ENCODE results near the gene PARD3B.

Gene PARD3B

GRCh38 chr2:204715361-204715760 lies 170.1 kb downstream of the PARD3B start:
- no peak for DNase-seq

GRCh38 chr2:204717591-204717990 lies 172.3 kb downstream of the PARD3B start:
- no peak for DNase-seq

GRCh38 chr2:204718607-204719006 lies 173.3 kb downstream of the PARD3B start:
- DNase-seq = no peak

GRCh38 chr2:204720874-204721273 lies 175.6 kb downstream of the PARD3B start:
- no peak for DNase-seq

GRCh38 chr2:204722207-204722606 lies 176.9 kb downstream of the PARD3B start:
- no peak for DNase-seq

- DNase-seq = no peak
Measured at GRCh38 chr2:204722691-204723090, 177.4 kb downstream of the PARD3B start.

- DNase-seq = no peak
Measured at GRCh38 chr2:204725693-204726360, 180.6 kb downstream of the PARD3B start.

- no peak for DNase-seq
Measured at GRCh38 chr2:204726831-204727230, 181.6 kb downstream of the PARD3B start.

GRCh38 chr2:204727368-204727767 lies 182.1 kb downstream of the PARD3B start:
- no peak for DNase-seq

GRCh38 chr2:204730603-204731002 lies 185.3 kb downstream of the PARD3B start:
- DNase-seq = no peak

- no peak for DNase-seq
Measured at GRCh38 chr2:204732019-204732418, 186.7 kb downstream of the PARD3B start.

- no peak for DNase-seq
Measured at GRCh38 chr2:204737296-204737695, 192.0 kb downstream of the PARD3B start.

GRCh38 chr2:204738721-204739120 lies 193.4 kb downstream of the PARD3B start:
- no peak for DNase-seq

GRCh38 chr2:204743393-204743960 lies 198.2 kb downstream of the PARD3B start:
- DNase-seq = no peak

- DNase-seq = no peak
Measured at GRCh38 chr2:204744506-204744905, 199.2 kb downstream of the PARD3B start.

- DNase-seq = no peak
Measured at GRCh38 chr2:204748286-204748685, 203.0 kb downstream of the PARD3B start.

- DNase-seq = no peak
Measured at GRCh38 chr2:204749319-204749718, 204.0 kb downstream of the PARD3B start.

- no peak for DNase-seq
Measured at GRCh38 chr2:204750389-204750788, 205.1 kb downstream of the PARD3B start.

GRCh38 chr2:204751472-204751871 lies 206.2 kb downstream of the PARD3B start:
- DNase-seq = no peak

- no peak for DNase-seq
Measured at GRCh38 chr2:204753841-204754240, 208.6 kb downstream of the PARD3B start.

- no peak for DNase-seq
Measured at GRCh38 chr2:204754898-204755297, 209.6 kb downstream of the PARD3B start.

GRCh38 chr2:204763974-204764703 lies 218.9 kb downstream of the PARD3B start:
- DNase-seq = no peak

- DNase-seq = no peak
Measured at GRCh38 chr2:204770735-204771134, 225.5 kb downstream of the PARD3B start.

GRCh38 chr2:204771721-204772120 lies 226.4 kb downstream of the PARD3B start:
- DNase-seq = no peak
